ENCODE data around the gene TESK2.

TESK2 gene

DNA sequence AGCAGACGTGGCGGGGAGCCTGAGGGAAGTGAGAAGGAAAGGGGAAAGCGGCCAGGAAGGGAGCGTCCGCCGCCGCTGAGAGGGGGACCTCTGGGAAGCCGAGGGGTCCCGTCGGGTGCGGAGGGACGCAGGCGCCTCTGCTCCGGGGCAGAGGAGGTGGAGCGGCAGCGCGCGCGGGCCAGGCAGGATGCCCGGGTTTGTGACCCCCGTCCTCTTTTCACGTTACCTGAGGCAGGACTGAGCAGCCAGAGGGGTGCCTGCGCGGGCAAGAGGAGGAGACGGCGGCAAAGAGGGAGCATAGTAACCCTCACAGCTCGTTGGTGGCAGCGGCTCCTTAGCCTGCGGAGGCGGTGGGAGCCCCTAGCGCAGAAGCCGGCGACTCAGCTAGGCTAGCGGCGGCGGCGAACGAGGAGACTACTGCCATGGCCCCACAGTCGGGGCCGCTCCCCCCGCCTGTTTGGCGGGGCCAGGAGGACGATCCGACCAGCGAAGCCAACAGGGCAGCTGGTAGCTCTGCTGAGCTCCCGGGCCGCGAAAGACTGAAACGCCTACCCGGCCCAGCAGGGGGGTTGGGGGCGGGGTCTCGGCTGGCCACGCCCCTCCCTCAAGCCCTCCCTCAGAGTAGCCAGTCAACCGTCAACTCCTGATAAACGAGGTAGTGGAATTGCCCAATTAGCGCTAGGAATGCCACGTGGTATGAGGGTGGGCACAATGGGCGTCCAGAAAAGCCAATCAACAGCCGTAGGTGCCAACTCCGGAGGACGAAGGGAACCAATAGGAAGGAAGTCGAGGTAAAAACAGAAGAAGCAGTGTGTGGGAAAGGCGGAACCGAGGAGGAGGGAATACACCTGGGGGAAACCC, at the start of gene TESK2:
TSS of gene TESK2 (minus strand) at position 538 of the 861 bp plus-strand sequence. CDS start 33,378 bp downstream, outside the sequence.
- Histone ChIP-seq H3K27ac (no peak within 1 kb of the TSS), H3K27me3 (ENCODE audit: insufficient read depth, low read depth) (peaks cover 6% of the 10 kb centered on the region; the same call in 1 of the 2 replicates), H3K4me1 (ENCODE audit: low read depth, poor library complexity, severe bottlenecking) (peaks cover 25% of the 10 kb centered on the region), H4K20me1 (ENCODE audit: insufficient read depth) (no peaks in the 10 kb centered on the region), H3K4me2 (peak within 1 kb of the TSS; percentile 89), H3K36me3 (ENCODE audit: insufficient read depth) (no peaks in the 10 kb centered on the region), H3K4me3 (IDR thresholded peaks at IDR 0.05; ENCODE audit: insufficient read depth, low read depth, low read length) (peak within 1 kb of the TSS; percentile 62), H2AFZ (ENCODE audit: low read depth) (peak within 1 kb of the TSS; percentile 91; the same call in 1 of the 2 replicates), H3K79me2 (ENCODE audit: insufficient read depth, low read depth) (no peaks in the 10 kb centered on the region), H3K9ac (peak within 1 kb of the TSS; percentile 26; the same call in 1 of the 2 replicates)
- no peak for TF ChIP-seq CTCF (conservative IDR thresholded peaks at IDR 0.05; ENCODE audit: low read depth, low read length)

- H3K27ac ChIP-seq, result no peak overlapping the region
- H3K4me1 ChIP-seq (ENCODE audit: low read depth, poor library complexity, severe bottlenecking), result no peaks in the 10 kb centered on the region
- no peaks in the 10 kb centered on the region for H3K36me3 ChIP-seq (ENCODE audit: insufficient read depth)
- no peaks in the 10 kb centered on the region for H3K79me2 ChIP-seq (ENCODE audit: insufficient read depth, low read depth)
- no peak overlapping the region for H2AFZ ChIP-seq (ENCODE audit: low read depth)
- no peak for TF ChIP-seq CTCF (conservative IDR thresholded peaks at IDR 0.05; ENCODE audit: low read depth, low read length)
- H3K27me3 ChIP-seq (ENCODE audit: insufficient read depth, low read depth), result no peaks in the 10 kb centered on the region
- no peak overlapping the region for H3K4me3 ChIP-seq (IDR thresholded peaks at IDR 0.05; ENCODE audit: insufficient read depth, low read depth, low read length)
- H3K4me2 ChIP-seq, result no peak overlapping the region
- H3K9ac ChIP-seq, result no peak overlapping the region
- no peaks in the 10 kb centered on the region for H4K20me1 ChIP-seq (ENCODE audit: insufficient read depth)
These were observed 45.9 kb upstream of the TESK2 start for GRCh38 chr1:45536886-45537285.

DNA sequence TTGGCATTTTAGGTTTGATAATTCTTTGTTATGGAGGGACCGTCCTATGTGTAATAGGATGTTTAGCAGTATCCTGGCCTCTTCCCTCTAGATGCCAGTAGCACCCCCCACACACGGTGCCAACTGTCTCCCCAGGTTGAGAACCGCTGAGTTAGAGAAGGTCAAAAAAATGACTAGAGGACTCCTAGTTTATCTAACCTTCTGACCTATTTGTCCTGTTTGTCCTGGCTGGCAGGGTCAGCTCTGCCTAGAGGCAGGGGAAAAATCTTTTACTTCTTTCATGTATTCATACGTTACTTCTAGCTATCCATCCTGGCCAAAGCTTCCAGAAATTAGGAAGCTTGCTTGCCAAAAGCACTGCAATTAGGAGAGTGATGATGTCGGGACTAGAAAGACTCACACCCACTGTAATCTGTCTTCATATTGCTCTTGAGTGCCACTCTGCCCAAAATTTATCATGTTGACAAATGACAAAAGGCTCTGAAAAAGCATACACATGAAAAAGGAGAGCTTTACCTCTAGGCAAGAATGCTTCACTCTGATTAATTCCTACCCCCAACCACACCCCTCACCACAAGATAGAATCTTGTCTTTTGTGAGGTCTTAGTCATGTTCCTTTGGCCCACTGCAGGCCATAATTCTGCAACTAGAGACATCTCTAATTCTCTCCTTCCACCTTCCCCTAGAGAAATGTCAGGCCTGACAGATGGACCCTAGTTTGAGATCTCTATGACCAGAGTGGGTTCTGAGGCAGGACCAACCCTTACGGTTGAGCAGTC, 45.2 kb upstream of the TESK2 start:
- H3K4me2 ChIP-seq, result no peak overlapping the region
- no peaks in the 10 kb centered on the region for H3K36me3 ChIP-seq (ENCODE audit: insufficient read depth)
- no peak overlapping the region for H3K27ac ChIP-seq
- H3K27me3 ChIP-seq (ENCODE audit: insufficient read depth, low read depth), result no peaks in the 10 kb centered on the region
- no peaks in the 10 kb centered on the region for H4K20me1 ChIP-seq (ENCODE audit: insufficient read depth)
- no peak overlapping the region for H2AFZ ChIP-seq (ENCODE audit: low read depth)
- H3K4me3 ChIP-seq (IDR thresholded peaks at IDR 0.05; ENCODE audit: insufficient read depth, low read depth, low read length), result no peak overlapping the region
- no peak for TF ChIP-seq CTCF (conservative IDR thresholded peaks at IDR 0.05; ENCODE audit: low read depth, low read length)
- H3K4me1 ChIP-seq (ENCODE audit: low read depth, poor library complexity, severe bottlenecking), result no peaks in the 10 kb centered on the region
- H3K79me2 ChIP-seq (ENCODE audit: insufficient read depth, low read depth), result no peaks in the 10 kb centered on the region
- no peak overlapping the region for H3K9ac ChIP-seq

- Histone ChIP-seq H3K27me3 (ENCODE audit: insufficient read depth, low read depth) (no peaks in the 10 kb centered on the region), H3K79me2 (ENCODE audit: insufficient read depth, low read depth) (no peaks in the 10 kb centered on the region), H3K4me3 (IDR thresholded peaks at IDR 0.05; ENCODE audit: insufficient read depth, low read depth, low read length) (no peak overlapping the region), H3K27ac (no peak overlapping the region), H3K36me3 (ENCODE audit: insufficient read depth) (no peaks in the 10 kb centered on the region), H2AFZ (ENCODE audit: low read depth) (no peak overlapping the region), H3K4me2 (no peak overlapping the region), H3K9ac (no peak overlapping the region), H4K20me1 (ENCODE audit: insufficient read depth) (no peaks in the 10 kb centered on the region), H3K4me1 (ENCODE audit: low read depth, poor library complexity, severe bottlenecking) (no peaks in the 10 kb centered on the region)
- no peak for TF ChIP-seq CTCF (conservative IDR thresholded peaks at IDR 0.05; ENCODE audit: low read depth, low read length)
These were observed 40.9 kb upstream of the TESK2 start for GRCh38 chr1:45531873-45532272.
